Measurements from ENCODE around the gene PCDHA1.

PCDHA1 gene

GRCh38 chr5:141040771-141041426 lies 255.0 kb downstream of the PCDHA1 start:
- peak in 1 of 2 donors; percentile 10 for DNase-seq (ENCODE audit: low read depth in 2 of 2, low spot score in 1 of 2)

GRCh38 chr5:141041427-141041785 lies 255.5 kb downstream of the PCDHA1 start:
- no peak for DNase-seq (ENCODE audit: low read depth in 2 of 2, low spot score in 1 of 2)

GRCh38 chr5:141042555-141042954 lies 256.6 kb downstream of the PCDHA1 start:
- DNase-seq (ENCODE audit: low read depth in 2 of 2, low spot score in 1 of 2): no peak

GRCh38 chr5:141050622-141051520 lies 264.9 kb downstream of the PCDHA1 start, which contains the start of gene PCDHB1:
TSS of gene PCDHB1 (plus strand) at chr5:141051374. CDS start at chr5:141051471, 97 bp downstream.
- no peak for DNase-seq (ENCODE audit: low read depth in 2 of 2, low spot score in 1 of 2)

GRCh38 chr5:141051521-141051866 lies 265.6 kb downstream of the PCDHA1 start:
- no peak for DNase-seq (ENCODE audit: low read depth in 2 of 2, low spot score in 1 of 2)

All from stimulated activated CD8-positive, alpha-beta memory T cell treated with anti-CD3 and anti-CD28 coated beads, Interleukin-4, amount 100 ng/mL, for 1 hour (primary cell).